A204.1 (cell line): ENCODE results near the gene CARD11.
"Not testable (repeated sequence)": the region's sequence is repeated elsewhere in the genome, so short reads cannot be mapped to it uniquely, and the experiment has no call there.

ENCODE experiments used
- FAIRE-seq: peaks from 2 replicates; lab custom pipeline; 2012; peaks lifted over from hg19 to GRCh38; lab: Jason Lieb, UNC

The CARD11 gene

GRCh38 chr7:2962865-2963264, 80.8 kb downstream of the CARD11 start:
- no peak for FAIRE-seq

GRCh38 chr7:2959828-2960599, 83.7 kb downstream of the CARD11 start:
- FAIRE-seq, result no peak

GRCh38 chr7:2959103-2959680, 84.5 kb downstream of the CARD11 start:
- no peak for FAIRE-seq

GRCh38 chr7:2958416-2959102, 85.1 kb downstream of the CARD11 start:
- FAIRE-seq, result no peak

- not testable (repeated sequence) for FAIRE-seq
Observed at GRCh38 chr7:2957369-2957727, 86.3 kb downstream of the CARD11 start.

- no peak for FAIRE-seq
Observed at GRCh38 chr7:2956526-2957368, 86.9 kb downstream of the CARD11 start.

- FAIRE-seq, result no peak
Observed at GRCh38 chr7:2956076-2956475, 87.6 kb downstream of the CARD11 start.

- no peak for FAIRE-seq
Observed at GRCh38 chr7:2955269-2955668, 88.4 kb downstream of the CARD11 start.

GRCh38 chr7:2954433-2954853, 89.2 kb downstream of the CARD11 start:
- FAIRE-seq, result no peak

- FAIRE-seq, result no peak
Observed at GRCh38 chr7:2953588-2954407, 89.9 kb downstream of the CARD11 start.

- FAIRE-seq, result no peak
Observed at GRCh38 chr7:2953099-2953498, 90.6 kb downstream of the CARD11 start.

GRCh38 chr7:2952316-2952715, 91.4 kb downstream of the CARD11 start:
- FAIRE-seq, result no peak

- FAIRE-seq, result no peak
Observed at GRCh38 chr7:2950578-2950977, 93.1 kb downstream of the CARD11 start.

GRCh38 chr7:2948749-2949148, 94.9 kb downstream of the CARD11 start:
- no peak for FAIRE-seq

GRCh38 chr7:2947058-2947780, 96.4 kb downstream of the CARD11 start:
- FAIRE-seq, result no peak

- FAIRE-seq, result no peak
Observed at GRCh38 chr7:2945171-2945570, 98.5 kb downstream of the CARD11 start.

- no peak for FAIRE-seq
Observed at GRCh38 chr7:2944739-2945138, 98.9 kb downstream of the CARD11 start.

GRCh38 chr7:2943851-2944601, 99.6 kb downstream of the CARD11 start:
- FAIRE-seq, result no peak

GRCh38 chr7:2941216-2941859, 102.3 kb downstream of the CARD11 start:
- no peak for FAIRE-seq

- FAIRE-seq, result no peak
Observed at GRCh38 chr7:2940466-2940865, 103.2 kb downstream of the CARD11 start.
